HepG2 (cell line): ENCODE results near the gene TIMM23. TPM values are rescaled to one million over a fixed set of nuclear protein-coding genes. Genes with fewer than 3 reads are reported as not detected.
A peak's percentile ranks its signal among the peaks of the same experiment; 100 is the strongest.

Experiments
- ELF3 ChIP-seq: IDR thresholded peaks from 2 replicates; pipeline ENCODE4 v1.6.1; 2016; ENCODE audit warnings: missing genetic modification reagents, missing compliant biosample characterization
- FOXA3 ChIP-seq: IDR thresholded peaks from 2 replicates; pipeline ENCODE4 v1.6.1; 2016; ENCODE audit warnings: missing genetic modification reagents, missing compliant biosample characterization
- GATAD1 ChIP-seq: IDR thresholded peaks from 2 replicates; pipeline ENCODE4 v1.6.1; 2016; ENCODE audit warnings: missing genetic modification reagents, missing compliant biosample characterization
- HMGA1 ChIP-seq: sonication (generic); formaldehyde crosslinking; conservative IDR thresholded peaks from 2 replicates; pipeline ENCODE4 v1.4.0; 2020; ENCODE audit warnings: missing genetic modification reagents
- KAT2B ChIP-seq: fragments of 150-350 bp; IDR thresholded peaks from 2 replicates; pipeline ENCODE4 v1.6.1; 2014; ENCODE audit warnings: low read depth, low read length, borderline replicate concordance
- PBX2 ChIP-seq: IDR thresholded peaks from 2 replicates; pipeline ENCODE4 v1.6.1; 2016; ENCODE audit warnings: control low read depth
- POLR2AphosphoS2 ChIP-seq: IDR thresholded peaks from 2 replicates; pipeline ENCODE4 v1.6.1; 2011; ENCODE audit warnings: low read depth, low read length, improper control_type of control experiment
- RORA ChIP-seq: sonication (generic); formaldehyde crosslinking; IDR thresholded peaks from 2 replicates; pipeline ENCODE4 v1.5.0; 2020; ENCODE audit warnings: mild to moderate bottlenecking, missing genetic modification reagents, moderate library complexity
- SKI ChIP-seq: fragments of 450-650 bp; IDR thresholded peaks from one replicate; pipeline ENCODE4 v1.6.1; 2018; ENCODE audit warnings: mild to moderate bottlenecking; ENCODE audit not compliant: partially characterized antibody
- SMARCC2 ChIP-seq: fragments of 450-650 bp; IDR thresholded peaks from 2 replicates; pipeline ENCODE4 v1.6.1; 2017; ENCODE audit warnings: antibody characterized with exemption, mild to moderate bottlenecking
- TEAD2 ChIP-seq: sonication (generic); formaldehyde crosslinking; IDR thresholded peaks from 2 replicates; pipeline ENCODE4 v1.9.0; 2021; ENCODE audit warnings: missing genetic modification reagents
- TFDP2 ChIP-seq: sonication (generic); formaldehyde crosslinking; IDR thresholded peaks from 2 replicates; pipeline ENCODE4 v1.4.0; 2020; ENCODE audit warnings: missing genetic modification reagents
- TGIF2 ChIP-seq: IDR thresholded peaks from 2 replicates; pipeline ENCODE4 v1.6.1; 2016; ENCODE audit warnings: control low read depth, missing compliant biosample characterization
- ZFX ChIP-seq: sonication (generic); formaldehyde crosslinking; IDR thresholded peaks from 2 replicates; pipeline ENCODE4 v1.4.0; 2020; ENCODE audit warnings: mild to moderate bottlenecking, low read depth, missing genetic modification reagents, moderate library complexity
- ZNF281 ChIP-seq: sonication (generic); formaldehyde crosslinking; IDR thresholded peaks from 2 replicates; pipeline ENCODE4 v1.4.0; 2020; ENCODE audit warnings: missing genetic modification reagents, borderline replicate concordance
- ZNF747 ChIP-seq: sonication (generic); formaldehyde crosslinking; IDR thresholded peaks from 2 replicates; pipeline ENCODE4 v1.8.1; 2023; ENCODE audit warnings: missing genetic modification reagents, mild to moderate bottlenecking, borderline replicate concordance
- ZNF800 ChIP-seq: sonication (generic); formaldehyde crosslinking; IDR thresholded peaks from 2 replicates; pipeline ENCODE4 v1.4.0; 2020; ENCODE audit warnings: missing genetic modification reagents
- ZSCAN31 ChIP-seq: sonication (generic); formaldehyde crosslinking; IDR thresholded peaks from 2 replicates; pipeline ENCODE4 v1.5.0; 2020; ENCODE audit warnings: low read depth, mild to moderate bottlenecking, missing genetic modification reagents
- polyA plus RNA-seq, 8 experiments: library from polyadenylated mRNA; depleted of rRNA in 3 of 8; stranded (reverse) in 7 of 8; unstranded in 1 of 8; fragments of >200 nt; fragmentation: Illumina TruSeq in 4 of 8; extraction: Trizol in 4 of 8; gene quantifications; 2 replicates each; pipeline versions ENCODE4 v1.2.1 to v1.2.3, GENCODE V29; 2011 to 2016; ENCODE audit warnings: low read depth in 4 of 8, missing spikeins in 1 of 8, mixed read lengths in 1 of 8; ENCODE audit not compliant: insufficient read depth in 1 of 8
- total RNA-seq, 5 experiments: library from RNA; depleted of rRNA; stranded (reverse); fragments of >200 nt; fragmentation: Illumina TruSeq; extraction: Trizol; gene quantifications; 2 replicates each; pipeline ENCODE4 v1.2.3, GENCODE V29; 2016; ENCODE audit warnings: low read depth in 1 of 5
- TF ChIP-seq, protein P1 (sequence below): sonication (generic); formaldehyde crosslinking; IDR thresholded peaks from 2 replicates; pipeline ENCODE4 v1.9.0; 2022; ENCODE audit warnings: missing genetic modification reagents, mild to moderate bottlenecking, borderline replicate concordance

Gene TIMM23
- total and polyA plus RNA-seq, 2 of the 13 experiments (the other 11 are each of a cell fraction or from before 2014, with no cell fraction given), result 80.2 to 98.6 TPM

DNA sequence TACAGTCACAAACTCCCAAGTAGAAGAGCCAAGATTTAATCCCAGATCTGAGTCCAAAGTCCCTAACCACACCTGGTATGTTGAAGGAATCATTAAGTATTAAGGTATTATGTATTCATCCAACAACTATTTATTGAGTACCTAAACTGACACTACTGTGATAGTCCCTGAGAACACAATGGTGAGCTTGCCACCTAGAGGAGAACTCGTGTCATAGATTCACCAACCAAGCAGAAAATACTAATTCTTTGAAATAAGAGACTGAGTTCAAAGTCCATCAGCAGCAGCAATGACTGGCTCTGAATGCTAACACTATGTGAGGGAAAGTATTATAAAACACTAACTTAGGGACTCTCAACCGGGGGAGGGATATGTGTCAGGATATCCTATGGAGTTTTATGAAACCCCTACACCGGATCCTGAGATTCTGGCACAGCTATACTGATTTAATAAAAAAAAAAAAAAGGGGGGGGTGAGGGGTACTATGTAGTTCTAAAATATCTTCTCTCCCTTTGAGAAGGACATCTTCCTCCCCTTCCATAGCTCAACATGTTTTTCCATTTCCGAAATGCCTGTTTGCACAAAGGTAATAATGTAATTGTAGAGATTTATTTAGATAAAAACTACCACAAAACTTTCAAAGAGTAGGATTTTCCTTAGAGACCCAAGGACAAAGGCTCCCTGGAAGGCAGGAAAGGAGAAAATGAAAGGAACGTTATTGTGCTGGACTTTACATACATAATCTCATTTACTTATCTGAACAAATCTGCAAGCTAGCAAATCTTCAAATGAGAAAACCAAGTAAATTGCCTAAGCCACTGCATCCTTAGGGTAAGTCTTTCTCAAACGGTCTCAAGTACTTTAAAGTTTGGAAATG lies 56.5 kb downstream of the TIMM23 start (continued):
- TF ChIP-seq ZFX (CRISPR knock-in tag) (no peak), ZNF800 (CRISPR knock-in tag) (0 out of 2 replicates have a peak, but pooled peaks have one; percentile 30), ZNF747 (no peak), TFDP2 (CRISPR knock-in tag) (no peak), TEAD2 (no peak), TGIF2 (CRISPR knock-in tag) (no peak), FOXA3 (CRISPR knock-in tag) (peak; percentile 50), KAT2B (no peak), ELF3 (CRISPR knock-in tag) (peak; percentile 38; the same call in 1 of the 2 replicates), HMGA1 (no peak), ZSCAN31 (CRISPR knock-in tag) (no peak), GATAD1 (CRISPR knock-in tag) (peak; percentile 69; the same call in 1 of the 2 replicates), RORA (no peak), PBX2 (CRISPR knock-in tag) (no peak), SMARCC2 (0 out of 2 replicates have a peak, but pooled peaks have one; percentile 8), SKI (peak; percentile 23), ZNF281 (CRISPR knock-in tag) (no peak), POLR2AphosphoS2 (peak; percentile 74; the same call in 1 of the 2 replicates)
- TF ChIP-seq, protein P1, sequence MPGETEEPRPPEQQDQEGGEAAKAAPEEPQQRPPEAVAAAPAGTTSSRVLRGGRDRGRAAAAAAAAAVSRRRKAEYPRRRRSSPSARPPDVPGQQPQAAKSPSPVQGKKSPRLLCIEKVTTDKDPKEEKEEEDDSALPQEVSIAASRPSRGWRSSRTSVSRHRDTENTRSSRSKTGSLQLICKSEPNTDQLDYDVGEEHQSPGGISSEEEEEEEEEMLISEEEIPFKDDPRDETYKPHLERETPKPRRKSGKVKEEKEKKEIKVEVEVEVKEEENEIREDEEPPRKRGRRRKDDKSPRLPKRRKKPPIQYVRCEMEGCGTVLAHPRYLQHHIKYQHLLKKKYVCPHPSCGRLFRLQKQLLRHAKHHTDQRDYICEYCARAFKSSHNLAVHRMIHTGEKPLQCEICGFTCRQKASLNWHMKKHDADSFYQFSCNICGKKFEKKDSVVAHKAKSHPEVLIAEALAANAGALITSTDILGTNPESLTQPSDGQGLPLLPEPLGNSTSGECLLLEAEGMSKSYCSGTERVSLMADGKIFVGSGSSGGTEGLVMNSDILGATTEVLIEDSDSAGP (CRISPR knock-in tag), result no peak
